RKO (cell line): Measurements from ENCODE around the gene GATA6.

Experiments
- DNase-seq: peaks from one replicate; pipeline ENCODE4 v3.0.0-alpha.2; 2016; ENCODE audit warnings: low spot score

The GATA6 gene

DNA sequence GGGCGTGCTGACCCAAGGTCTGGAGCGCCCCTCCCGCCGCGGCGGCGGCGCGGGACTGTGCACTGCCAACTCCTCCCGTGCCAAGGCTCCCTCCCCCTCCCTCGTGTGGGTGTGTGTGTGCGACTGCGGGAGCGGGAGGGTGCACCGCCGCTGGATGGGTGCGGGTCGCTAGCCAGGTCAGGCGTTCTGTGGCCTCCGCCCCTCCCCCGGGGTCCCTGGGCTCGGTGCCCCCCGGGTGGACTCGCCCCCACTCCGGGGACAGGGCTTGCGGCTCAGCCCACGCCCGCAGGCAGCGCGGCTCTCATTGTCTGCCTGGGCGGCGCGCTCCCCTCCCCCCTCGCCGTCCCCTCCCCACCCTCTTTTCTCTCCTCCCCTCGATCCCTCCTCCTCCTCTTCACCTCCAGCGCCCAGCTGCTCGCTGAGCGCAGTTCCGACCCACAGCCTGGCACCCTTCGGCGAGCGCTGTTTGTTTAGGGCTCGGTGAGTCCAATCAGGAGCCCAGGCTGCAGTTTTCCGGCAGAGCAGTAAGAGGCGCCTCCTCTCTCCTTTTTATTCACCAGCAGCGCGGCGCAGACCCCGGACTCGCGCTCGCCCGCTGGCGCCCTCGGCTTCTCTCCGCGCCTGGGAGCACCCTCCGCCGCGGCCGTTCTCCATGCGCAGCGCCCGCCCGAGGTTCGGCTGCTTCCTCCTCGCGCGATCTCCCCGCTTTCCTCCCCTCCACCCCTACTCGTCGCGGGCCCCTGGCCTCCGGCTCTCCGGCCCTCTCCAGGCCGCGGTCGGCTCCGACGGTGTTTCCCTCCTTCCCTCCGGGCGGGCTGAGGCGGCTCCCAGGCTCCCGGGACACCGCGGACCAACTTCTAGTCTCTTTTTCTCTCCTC is at the start of gene GATA6:
Gene GATA6 (plus strand): TSS at position 579 of the 878 bp plus-strand sequence. CDS start 1,556 bp downstream, outside the sequence.
- peak; percentile 87 for DNase-seq

DNA sequence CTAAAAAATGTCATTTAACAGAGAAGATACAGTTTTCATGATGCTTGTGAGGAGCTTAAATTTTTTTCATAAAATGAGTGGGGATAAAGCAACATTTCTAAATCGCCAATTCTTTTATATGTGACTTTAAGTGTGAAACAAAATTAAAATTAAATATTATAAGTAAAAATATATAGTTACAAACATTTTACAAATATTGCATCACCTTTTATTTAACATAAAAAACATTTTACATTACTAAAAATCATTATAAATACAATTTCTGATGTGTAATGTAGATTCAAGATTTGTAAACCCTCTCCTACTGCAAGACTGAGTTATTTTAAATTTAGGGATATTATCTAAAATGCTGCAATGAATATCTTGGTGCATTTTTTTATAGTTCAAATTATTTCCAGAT is 44.4 kb upstream of the GATA6 start:
- no peak for DNase-seq

DNA sequence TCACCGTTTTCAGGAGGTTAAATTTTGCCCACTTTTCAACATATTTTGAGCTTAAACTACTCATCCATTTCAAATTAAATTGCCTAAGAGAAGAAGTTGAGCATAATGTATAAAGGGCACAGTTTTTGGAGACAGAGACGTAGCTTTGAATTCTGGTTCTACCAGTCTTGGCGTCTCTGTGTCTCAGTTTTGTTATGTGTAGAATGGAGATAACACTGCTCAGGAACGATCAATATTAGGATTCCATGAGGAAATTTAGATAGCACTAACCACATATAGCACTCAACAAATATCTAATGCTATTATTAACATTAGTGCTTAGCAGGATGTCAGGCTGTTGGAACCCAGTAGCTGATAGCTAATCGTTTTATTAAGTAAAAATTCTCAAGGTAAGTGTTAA is 40.4 kb upstream of the GATA6 start:
- DNase-seq, result no peak

DNA sequence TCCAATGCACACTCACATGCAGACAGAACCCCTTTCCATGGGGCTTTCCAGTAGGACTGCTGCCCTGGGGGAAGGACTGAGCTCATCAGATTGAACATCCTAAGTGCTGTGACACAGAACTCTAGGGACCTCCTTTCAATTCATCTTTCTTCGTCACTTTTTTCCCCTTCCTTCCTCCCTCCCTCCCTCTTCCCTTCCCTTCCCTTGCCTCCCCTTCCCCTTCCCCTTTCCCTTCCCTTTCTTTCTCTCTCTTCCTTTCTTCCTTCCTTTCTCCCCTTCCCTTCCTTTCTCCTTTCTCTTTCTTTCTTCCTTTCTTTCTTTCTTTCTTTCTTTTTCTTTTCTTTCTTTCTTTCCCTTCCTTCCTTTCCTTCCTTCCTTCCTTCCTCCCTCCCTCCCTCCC is 39.6 kb upstream of the GATA6 start:
- no peak for DNase-seq

DNA sequence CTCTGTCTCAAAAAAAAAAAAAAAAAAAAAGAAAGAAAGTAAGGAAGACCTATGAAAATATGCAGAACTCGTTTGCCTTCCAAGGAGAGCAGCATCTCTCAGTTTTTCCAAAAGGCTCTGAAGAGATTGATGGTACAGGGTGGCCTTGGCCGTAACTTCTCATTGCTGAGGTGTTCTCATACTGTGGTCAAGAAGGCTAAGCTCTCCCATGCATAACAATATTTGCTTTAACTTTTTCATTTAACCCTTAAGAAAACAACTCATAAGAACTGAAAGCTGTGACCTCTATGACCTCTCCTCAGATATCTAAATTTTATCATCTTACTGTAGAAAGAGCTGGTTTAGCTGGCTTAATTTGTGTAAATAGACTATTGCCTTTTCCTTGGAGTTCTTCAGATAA is 37.1 kb upstream of the GATA6 start:
- DNase-seq, result no peak

DNA sequence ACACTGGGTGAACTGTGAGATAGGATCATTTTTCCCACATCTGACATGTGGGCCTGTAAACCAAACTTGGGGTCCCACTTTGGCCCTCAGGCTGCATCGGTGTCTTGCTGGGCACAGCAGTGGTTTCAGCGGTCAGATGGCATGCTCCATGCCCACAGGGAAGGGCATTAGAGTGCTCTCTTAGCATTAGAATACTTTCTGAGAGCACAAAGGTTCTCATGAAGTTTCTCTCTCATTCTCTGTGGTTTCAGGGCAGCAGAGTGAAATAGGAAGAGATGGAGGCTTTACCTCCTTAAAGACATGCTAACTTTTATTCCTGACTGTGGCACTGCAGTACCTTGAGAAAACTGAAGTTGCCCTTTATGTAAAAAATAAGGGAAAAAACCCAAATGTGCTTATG is 36.6 kb upstream of the GATA6 start:
- DNase-seq, result no peak

DNA sequence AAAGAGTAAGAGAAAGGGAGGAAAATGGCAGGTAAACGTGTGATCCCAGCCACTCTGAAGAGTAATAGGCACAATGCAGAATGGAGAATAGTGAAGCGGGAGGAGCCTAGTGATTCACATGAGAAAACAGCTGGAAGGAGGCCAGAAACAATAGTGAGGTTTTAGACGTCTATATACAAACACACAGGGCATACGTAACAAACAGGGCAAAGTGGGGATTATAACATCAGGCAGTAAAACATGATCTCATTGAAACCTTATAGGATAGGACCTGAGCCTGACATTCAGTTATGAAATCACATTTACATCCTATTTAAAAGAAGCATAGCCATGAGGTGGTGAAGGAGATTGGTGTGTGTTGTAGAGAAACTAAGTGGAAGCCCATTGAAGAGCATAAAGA is 33.0 kb upstream of the GATA6 start:
- DNase-seq, result no peak

DNA sequence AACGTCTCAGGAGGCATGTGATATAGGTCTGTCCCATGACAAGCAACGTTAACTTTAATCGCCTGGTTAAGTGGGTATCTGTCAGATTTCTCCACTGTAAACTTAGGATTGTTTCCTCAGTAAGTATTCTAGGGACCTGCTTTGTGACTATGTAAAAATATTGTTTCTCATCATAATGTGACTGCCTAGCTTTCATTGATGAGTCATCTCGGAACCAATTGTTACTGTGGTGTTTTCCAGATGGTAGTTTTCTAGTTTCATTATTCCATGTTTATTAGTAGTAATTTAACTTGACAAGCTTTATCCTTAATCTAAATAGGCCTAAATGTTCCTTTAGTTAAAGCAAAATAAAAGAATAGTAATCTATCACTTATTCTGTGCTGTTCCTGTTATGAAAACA is 28.2 kb upstream of the GATA6 start:
- no peak for DNase-seq

DNA sequence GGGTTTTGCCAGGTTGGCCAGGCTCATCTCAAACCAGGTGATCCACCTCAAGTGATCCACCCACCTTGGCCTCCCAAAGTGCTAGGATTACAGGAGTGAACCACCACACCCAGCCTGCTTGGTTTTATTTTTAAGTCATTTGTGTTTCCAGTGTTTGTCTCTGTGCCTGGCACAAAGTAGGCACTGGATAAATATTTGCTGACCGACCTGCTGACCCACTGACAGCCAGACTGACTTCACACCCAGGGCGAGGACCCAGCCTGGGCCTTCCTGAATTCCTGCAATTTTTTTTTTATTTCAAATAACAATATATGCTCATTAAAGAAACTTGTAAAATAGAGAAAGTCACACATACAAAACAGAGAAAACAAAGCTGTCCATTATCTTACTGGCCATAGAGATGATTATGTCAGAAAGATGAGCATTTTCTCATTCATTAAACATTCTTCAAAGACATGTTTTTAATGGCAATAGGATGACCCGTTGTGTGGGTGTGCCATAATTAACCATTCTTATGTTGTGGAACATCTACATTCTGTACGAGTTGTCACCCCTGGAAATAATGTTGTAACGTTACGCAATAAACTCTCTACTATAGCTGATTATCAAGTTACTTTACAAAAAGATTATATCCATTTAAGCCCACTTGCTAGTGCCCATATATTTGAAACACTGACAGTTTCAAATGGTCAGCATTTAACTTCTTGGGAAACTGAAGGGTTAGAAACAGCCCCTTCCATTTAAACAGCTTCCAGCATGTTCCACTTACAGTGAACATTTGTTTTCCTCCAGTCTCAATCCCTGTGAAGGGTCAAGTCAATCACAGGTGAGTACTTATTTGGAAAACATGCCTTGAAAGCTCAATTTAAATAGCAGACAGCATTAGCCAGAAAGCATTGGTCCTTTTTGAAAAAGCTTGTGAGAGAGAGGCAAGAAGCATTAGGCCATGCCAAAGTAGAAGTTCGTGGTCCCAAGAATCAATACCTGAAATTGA is 25.7 kb upstream of the GATA6 start:
- no peak for DNase-seq

DNA sequence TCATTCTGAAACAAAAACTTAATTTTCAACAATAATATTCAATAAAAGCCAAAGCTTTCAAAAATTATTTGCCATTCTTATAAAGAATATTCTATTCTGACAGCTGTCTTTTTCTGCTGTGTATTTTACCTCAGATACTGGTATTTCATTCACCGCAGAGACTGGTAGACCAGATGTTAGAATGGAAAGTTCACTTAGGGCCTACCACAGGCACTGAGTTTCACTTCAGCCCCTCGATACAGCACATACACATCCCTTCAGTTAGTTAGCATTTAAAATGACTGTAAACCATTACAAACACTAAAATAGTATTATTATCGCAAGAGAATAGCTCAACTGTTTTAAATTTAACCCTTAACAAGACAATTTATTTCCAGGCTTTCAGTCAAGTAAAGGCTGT is 24.2 kb upstream of the GATA6 start:
- DNase-seq, result no peak

DNA sequence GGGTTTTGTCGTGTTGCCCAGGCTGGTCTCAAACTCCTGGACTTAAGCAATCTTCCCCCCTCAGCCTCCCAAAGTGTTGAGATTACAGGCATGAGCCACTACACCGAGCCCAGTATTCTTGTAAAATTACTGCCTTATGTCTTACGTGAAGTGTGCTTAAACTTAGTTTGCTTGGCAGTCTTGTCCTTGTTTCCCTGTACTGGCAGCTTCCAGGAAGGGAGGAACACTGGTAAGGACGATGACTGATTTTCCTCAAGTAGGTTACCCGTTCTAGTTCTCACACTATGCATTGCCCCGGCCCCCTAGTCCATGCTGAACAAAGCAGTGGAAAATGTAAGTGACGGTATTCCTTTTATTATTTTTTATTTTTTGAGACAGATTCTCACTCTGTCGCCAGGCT is 19.7 kb upstream of the GATA6 start:
- no peak for DNase-seq

DNA sequence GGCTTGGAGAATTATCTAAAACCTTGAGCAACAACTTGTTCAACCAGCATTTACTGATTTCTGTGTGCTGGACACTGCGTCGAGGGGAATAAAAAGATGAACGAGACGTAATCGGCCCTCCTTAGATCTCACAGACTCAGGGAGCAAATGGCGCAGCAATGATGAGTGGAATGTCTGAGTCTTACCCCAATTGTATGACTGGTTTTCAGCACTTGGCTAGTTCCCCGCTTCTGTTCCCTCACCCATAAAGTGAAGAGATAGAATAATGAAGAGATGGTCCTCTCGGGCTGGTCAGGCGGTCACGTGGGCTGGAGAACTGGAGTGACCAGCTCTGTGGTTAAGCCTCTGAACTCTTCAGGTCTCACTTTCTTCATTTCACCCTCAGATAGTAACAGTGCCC is 17.3 kb upstream of the GATA6 start:
- DNase-seq, result no peak

DNA sequence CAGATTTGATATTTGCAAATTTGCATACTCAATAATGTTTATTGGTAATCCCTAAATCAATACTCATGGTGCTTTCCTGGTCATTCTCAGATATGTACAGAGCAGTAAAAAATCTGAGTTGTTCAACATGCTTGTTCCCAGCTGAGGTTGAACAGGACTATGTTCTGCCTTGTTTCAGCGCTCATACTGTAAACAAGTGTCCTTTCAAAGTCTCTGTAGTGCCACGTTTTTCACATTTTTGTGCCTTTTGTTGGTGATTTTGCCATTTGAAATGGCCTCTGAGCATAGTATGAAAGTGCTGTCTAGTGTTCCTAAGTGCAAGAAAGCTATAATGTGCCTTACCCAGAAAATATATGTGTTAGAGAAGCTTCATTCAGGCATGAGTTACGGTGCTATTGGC is 16.0 kb upstream of the GATA6 start:
- DNase-seq, result no peak

DNA sequence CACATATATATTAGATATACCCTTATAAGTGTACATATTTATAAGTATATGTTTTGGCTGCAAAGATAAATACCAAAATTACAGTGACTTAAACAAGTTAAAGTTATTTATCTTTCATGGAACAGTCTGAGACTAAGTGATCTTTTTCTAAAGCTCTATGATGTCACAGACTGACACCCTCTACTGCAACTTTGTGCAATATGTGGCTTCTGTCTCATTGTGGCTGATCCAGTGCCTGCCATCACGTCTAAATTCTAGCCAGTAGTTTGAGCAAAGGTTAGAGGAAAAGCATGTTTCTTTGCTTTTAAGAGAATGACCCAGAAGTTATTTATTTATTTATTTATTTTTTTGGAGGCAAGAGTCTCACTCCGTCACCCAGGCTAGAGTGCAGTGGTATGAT is 13.8 kb upstream of the GATA6 start:
- DNase-seq, result no peak

DNA sequence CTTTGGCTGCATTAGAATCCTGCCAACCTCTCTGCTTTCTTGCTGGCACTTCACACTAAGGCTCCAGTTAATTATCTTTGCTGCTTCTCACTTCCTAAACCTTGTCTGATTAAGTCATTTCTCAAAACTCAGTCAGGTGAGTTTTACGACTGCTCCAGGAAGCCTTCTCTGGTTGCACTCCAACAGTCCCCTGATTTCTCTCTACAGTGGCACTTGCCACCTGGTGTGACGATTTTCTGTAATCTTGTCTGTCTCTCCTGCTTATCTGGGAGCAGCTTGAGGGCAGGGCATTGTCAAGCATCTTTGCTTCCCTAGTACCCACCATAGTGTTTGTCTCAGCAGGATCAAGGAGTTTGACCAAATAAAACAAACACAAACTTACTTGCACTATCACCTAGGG is 10.4 kb upstream of the GATA6 start:
- DNase-seq, result no peak

DNA sequence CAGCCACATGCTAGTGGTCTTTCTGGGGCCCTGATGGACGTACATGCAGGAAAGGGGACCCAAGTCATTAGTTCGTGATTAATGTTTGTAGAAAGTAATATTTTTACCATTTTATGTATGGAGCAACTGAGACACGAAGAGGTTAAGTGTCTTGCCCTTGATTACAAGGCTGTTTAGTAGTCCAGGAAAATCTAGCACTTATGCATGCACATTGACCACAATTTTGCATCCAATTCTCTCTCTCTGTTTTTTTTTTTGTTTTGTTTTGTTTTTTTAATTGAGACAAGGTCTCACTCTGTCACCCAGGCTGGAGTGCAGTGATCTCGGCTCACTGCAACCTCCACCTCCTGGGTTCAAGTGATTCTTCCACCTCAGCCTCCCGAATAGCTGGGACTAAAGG is 8.3 kb upstream of the GATA6 start:
- DNase-seq, result no peak

DNA sequence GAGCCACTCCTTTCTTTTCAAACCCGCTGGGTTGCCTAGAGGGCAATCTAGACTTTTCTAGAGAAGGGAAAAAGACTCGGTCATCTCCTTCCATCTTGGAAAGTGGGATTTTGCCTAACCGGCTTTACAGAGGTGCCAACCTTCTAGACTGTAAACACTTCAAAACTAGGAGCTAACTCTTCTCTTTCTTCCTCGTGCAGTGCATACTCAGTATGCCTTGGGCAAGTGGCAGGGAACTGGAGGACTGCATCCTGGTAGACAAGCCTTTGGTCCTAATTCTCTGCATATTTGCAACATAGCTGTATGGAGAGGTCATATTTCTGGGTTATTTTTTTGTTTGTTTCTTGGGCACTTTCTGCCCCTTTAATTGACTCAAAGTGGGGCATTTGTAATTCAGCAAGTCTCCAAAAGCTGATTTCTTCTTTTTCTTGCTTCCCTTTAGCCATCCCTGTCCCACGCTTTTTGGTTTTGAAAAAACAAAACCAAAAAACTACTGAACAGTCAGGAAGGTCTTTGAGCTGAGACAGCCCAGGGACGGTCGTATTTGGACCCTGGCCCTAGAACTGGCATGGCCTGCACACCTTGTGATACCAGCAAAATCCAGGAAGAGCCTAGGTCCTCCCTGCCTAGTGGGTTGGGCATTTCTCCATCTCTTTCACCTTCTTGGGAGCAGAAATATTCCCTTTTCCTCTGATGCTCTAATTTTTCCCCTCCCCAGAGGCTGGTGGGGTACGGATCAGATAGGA is 5.8 kb upstream of the GATA6 start:
- DNase-seq, result no peak

DNA sequence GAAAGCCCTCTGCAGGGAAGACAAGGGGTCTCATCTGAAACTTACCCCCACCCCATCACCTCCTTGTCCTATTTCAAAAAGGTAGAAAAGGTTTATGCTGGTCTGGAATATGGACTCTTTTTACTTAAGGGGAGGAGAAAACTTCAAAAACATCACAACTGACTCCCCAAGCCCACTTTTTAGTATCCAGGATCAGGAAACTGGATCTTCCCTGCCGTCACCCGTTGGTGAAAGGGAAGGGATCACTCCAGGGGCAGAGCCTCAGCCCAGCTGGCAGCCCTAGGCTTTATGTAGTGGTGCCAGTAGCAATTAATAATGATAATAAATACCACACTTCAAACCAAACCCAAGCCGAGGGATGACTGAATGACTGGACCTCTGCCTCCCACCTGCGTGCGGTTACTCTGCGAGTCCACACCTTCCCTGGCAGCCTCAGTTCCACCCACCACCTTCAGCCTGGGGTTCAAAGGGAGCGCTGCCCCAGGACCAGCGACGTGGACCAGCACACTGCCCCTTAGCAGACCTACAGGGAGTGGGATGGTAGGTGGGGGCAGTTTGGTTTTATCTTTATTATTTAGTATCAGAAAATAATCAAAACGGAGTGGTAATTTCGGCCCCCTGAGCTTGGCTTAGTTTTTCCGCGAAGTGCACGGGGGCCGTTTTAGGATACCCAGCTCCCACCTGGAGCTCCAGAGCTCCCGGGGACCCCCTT is 4.9 kb upstream of the GATA6 start:
- no peak for DNase-seq

DNA sequence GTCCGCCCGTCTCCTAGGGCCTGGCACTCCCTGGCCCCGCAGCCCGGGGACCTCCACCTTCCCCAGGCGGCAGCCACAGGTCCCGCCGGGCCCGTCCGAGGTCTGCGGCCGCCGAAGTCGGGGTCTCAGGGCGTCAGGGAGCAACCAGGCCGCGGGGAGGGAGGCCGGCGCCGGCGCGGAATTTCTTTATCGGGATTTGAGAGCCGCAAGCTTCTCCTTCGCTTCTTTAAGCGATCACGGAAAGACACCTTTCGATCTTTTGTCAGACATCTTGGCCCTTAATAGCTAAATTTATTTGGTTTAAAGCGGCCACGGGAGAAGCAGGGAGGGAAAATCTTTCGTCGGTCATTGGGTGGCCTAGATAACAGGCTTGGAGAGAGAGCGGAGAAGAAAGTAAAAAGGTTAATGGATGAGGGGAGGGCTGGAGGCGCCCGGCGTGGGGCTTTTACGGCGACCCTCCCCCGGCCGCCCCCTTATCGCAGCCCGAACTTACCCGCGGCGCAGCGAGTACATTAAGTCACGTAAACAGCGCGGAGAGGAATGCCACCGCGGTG is 4.3 kb upstream of the GATA6 start:
- no peak for DNase-seq

DNA sequence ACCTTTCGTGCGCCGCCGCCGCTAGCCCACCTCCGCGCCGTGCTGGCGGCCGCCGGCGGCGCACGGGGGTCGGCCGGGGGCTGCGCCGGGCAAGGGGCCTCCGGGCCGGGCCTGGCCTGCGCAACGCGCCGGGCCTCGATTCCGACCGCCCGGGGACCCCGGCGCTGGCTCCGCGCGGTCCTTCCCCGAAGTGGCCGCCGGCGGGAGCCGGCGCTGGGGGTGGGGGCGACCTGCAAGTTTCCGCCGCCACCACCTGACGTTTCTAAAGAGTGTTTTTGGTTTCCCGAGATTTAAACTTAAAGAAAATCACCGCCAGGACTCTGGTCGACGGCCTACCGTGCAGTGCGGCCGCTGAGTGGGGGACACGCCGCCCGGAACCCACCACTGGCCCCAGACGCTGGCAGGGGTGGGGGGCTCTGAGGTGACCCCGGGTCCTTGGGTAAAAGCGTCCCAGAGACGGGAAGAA is 3.8 kb upstream of the GATA6 start:
- no peak for DNase-seq
